CD4-positive, alpha-beta T cell (primary cell): ENCODE results near the gene ATP2B3. TPM values are rescaled to one million over a fixed set of nuclear protein-coding genes. Genes with fewer than 3 reads are reported as not detected.

ENCODE experiments used
- ATAC-seq: fragments of 200-7000 bp; cut with Tn5 transposase; one replicate; pipeline ENCODE4 v1.10.0; 2022; ENCODE audit warnings: mild to moderate bottlenecking; ENCODE audit not compliant: poor library complexity
- CTCF ChIA-PET: fragments of 350-600 bp; sonication (Branson Sonifier 250); formaldehyde crosslinking; loops from one replicate; lab custom pipeline; 2021; ENCODE audit warnings: antibody characterized with exemption, inconsistent platforms; lab: Charles Lee
- POLR2A ChIA-PET: fragments of 350-600 bp; sonication (Branson Sonifier 250); formaldehyde crosslinking; loops from one replicate; lab custom pipeline; 2021; ENCODE audit warnings: antibody characterized with exemption, inconsistent platforms; lab: Charles Lee
- DNase-seq, 14 experiments: peaks; one replicate each; pipeline ENCODE4 v3.0.0-alpha.2; 2013 to 2020; ENCODE audit warnings: mixed read lengths in 2 of 14
- H3K27ac ChIP-seq, 2 donors: one replicate each; pipeline versions ENCODE4 v1.5.1 to v1.7.0; 2013; ENCODE audit warnings: low read length in 2 of 2, low read depth in 1 of 2, mild to moderate bottlenecking in 1 of 2
- H3K27me3 ChIP-seq, 2 experiments: 1 replicate in 1 of 2; 2 replicates in 1 of 2; pipeline versions ENCODE4 v1.6.1 to v1.7.0; 2013; ENCODE audit warnings: low read length in 2 of 2, control low read depth in 1 of 2, mild to moderate bottlenecking in 1 of 2, moderate library complexity in 1 of 2; ENCODE audit not compliant: insufficient read depth in 2 of 2, control insufficient read depth in 1 of 2
- H3K36me3 ChIP-seq: one replicate; pipeline ENCODE4 v1.6.1; 2013; ENCODE audit warnings: low read length, control low read depth; ENCODE audit not compliant: insufficient read depth
- H3K4me1 ChIP-seq: one replicate; pipeline ENCODE4 v1.6.1; 2013; ENCODE audit warnings: low read length, control low read depth; ENCODE audit not compliant: insufficient read depth
- H3K4me3 ChIP-seq: one replicate; pipeline ENCODE4 v1.5.1; 2013; ENCODE audit warnings: mild to moderate bottlenecking, low read length, moderate library complexity
- H3K9me3 ChIP-seq, 2 experiments: 1 replicate in 1 of 2; 2 replicates in 1 of 2; pipeline versions ENCODE4 v1.6.1 to v1.7.0; 2013; ENCODE audit warnings: low read length in 2 of 2, mild to moderate bottlenecking in 2 of 2, control low read depth in 1 of 2, moderate library complexity in 1 of 2; ENCODE audit not compliant: control insufficient read depth in 1 of 2, insufficient read depth in 1 of 2
- H3K27ac Mint-ChIP-seq: one replicate; pipeline ENCODE4 v1.8.0; 2020; ENCODE audit warnings: mixed read lengths
- H3K27me3 Mint-ChIP-seq: one replicate; pipeline ENCODE4 v1.8.0; 2021; ENCODE audit warnings: mixed read lengths
- H3K36me3 Mint-ChIP-seq: one replicate; pipeline ENCODE4 v1.8.0; 2021; ENCODE audit warnings: low read depth, mixed read lengths
- H3K4me1 Mint-ChIP-seq: one replicate; pipeline ENCODE4 v1.8.0; 2021; ENCODE audit warnings: low read depth, mixed read lengths
- H3K4me3 Mint-ChIP-seq: one replicate; pipeline ENCODE4 v1.8.0; 2020; ENCODE audit warnings: mild to moderate bottlenecking, mixed read lengths
- H3K9me3 Mint-ChIP-seq: one replicate; pipeline ENCODE4 v1.8.0; 2020; ENCODE audit warnings: mixed read lengths
- CTCF ChIP-seq: fragments of 200-600 bp; IDR thresholded peaks from one replicate; pipeline ENCODE4 v1.8.0; 2022; ENCODE audit warnings: antibody characterized with exemption, mild to moderate bottlenecking
- intact Hi-C, 2 experiments: fragments of 100-400 bp; cut with DNase I in 1 of 2; cut with micrococcal nuclease in 1 of 2; formaldehyde crosslinking; loops; one replicate each; pipeline versions ENCODE4 v1.15.1 to v1.9.0; 2023 to 2025; cut with DNase I, micrococcal nuclease
- total RNA-seq, 174 experiments: library from RNA in 2 of 174; stranded (reverse) in 2 of 174; gene quantifications; one replicate each; pipeline ENCODE4 v1.2.3 and lab custom pipeline; 2021 to 2026

Gene ATP2B3
- total RNA-seq, 2 experiments from 2014 or later: not detected

- Histone ChIP-seq H3K36me3 (no peaks in the 10 kb centered on the region), H3K9me3 (no peaks in the 10 kb centered on the region), H3K4me1 (peaks cover 31% of the 10 kb centered on the region), H3K27me3 (no peaks in the 10 kb centered on the region), H3K4me3 (no peak overlapping the region), H3K27ac (no peak overlapping the region)
- H3K9me3 Mint-ChIP-seq: no peaks in the 10 kb centered on the region
- H3K4me3 Mint-ChIP-seq: peak overlapping the region; percentile 76
- H3K27ac Mint-ChIP-seq: peak overlapping the region; percentile 71
- H3K4me1 Mint-ChIP-seq: peaks cover 6% of the 10 kb centered on the region
- intact Hi-C loops: loop anchor here in 1 of 2 experiments (5.0 kb wide), 4 partner anchors 123 to 532 kb away; partner anchors contain the start of genes CCNQ and ZNF275
- CTCF ChIA-PET: no interaction called here
- DNase-seq: peak in 1 of 14 experiments; percentile 28
- H3K27me3 Mint-ChIP-seq: no peaks in the 10 kb centered on the region
- TF ChIP-seq CTCF: no peak
- POLR2A ChIA-PET: no interaction called here
- no peaks in the 10 kb centered on the region for H3K36me3 Mint-ChIP-seq
- no peak for ATAC-seq
Measured at GRCh38 chrX:153474266-153474665, 43.2 kb upstream of the ATP2B3 start.

DNA sequence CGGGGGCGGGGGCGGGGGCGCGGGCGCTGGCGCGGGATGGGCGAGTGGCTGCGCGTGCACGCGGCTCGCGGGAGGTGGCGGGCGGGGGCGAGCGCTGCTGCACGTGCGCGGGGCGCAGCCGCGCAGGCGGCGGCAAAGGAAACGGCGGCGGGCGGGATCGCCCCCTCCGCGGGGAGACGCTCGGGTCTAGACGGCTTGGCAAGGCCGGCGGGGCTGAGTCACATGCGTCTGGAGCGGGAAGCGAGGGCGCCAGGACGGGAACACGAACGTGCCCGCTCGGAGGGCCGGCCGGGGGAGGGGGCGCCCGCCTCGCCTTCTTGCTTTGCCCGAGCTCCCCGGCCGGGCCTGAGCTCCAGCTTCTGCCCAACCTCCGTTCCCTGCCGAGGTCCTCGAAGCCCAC lies 42.7 kb upstream of the ATP2B3 start:
- no peaks in the 10 kb centered on the region for H3K27me3 ChIP-seq
- CTCF ChIA-PET: no interaction called here
- ATAC-seq (no peak), DNase-seq (peak; percentile 16 to 79 (median 49))
- H3K27me3 Mint-ChIP-seq: no peaks in the 10 kb centered on the region
- H3K27ac ChIP-seq: peak overlapping the region in 1 of 2 donors; percentile 41
- intact Hi-C loops: loop anchor here in 1 of 2 experiments (5.0 kb wide), 4 partner anchors 123 to 532 kb away; partner anchors contain the start of genes CCNQ and ZNF275
- H3K36me3 Mint-ChIP-seq: no peaks in the 10 kb centered on the region
- peaks cover 27% of the 10 kb centered on the region for H3K4me1 ChIP-seq
- no peaks in the 10 kb centered on the region for H3K9me3 ChIP-seq
- H3K36me3 ChIP-seq: no peaks in the 10 kb centered on the region
- no peaks in the 10 kb centered on the region for H3K9me3 Mint-ChIP-seq
- H3K27ac Mint-ChIP-seq: no peak overlapping the region
- peaks cover 6% of the 10 kb centered on the region for H3K4me1 Mint-ChIP-seq
- POLR2A ChIA-PET: no interaction called here
- no peak for TF ChIP-seq CTCF
- no peak overlapping the region for H3K4me3 Mint-ChIP-seq
- H3K4me3 ChIP-seq: peak overlapping the region; percentile 43

DNA sequence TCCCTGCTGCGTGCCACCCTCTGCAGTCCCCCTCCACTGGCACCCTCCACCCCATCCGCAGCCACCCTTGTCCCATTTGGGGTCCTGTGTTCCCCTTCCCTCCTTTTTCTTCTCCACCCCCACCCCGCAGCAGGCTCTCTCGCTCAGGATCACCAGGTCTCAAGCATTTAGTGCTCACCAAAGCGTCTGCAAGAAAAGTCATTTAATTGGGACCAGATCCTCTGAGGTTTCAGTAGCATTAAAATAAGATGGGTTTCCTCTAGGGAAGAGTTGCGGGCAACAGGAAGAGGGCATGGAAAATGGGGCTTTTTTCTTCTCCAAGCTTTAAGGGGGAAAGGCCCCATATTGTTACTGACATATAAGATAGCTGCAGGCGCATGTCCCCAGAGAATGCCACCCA lies 42.2 kb upstream of the ATP2B3 start:
- DNase-seq (no peak), ATAC-seq (no peak)
- ChIA-PET CTCF (no interaction called here), POLR2A (no interaction called here)
- Mint-ChIP-seq H3K9me3 (no peaks in the 10 kb centered on the region), H3K27me3 (no peaks in the 10 kb centered on the region), H3K27ac (peak overlapping the region; percentile 17), H3K4me1 (peaks cover 6% of the 10 kb centered on the region), H3K36me3 (no peaks in the 10 kb centered on the region), H3K4me3 (peak overlapping the region; percentile 20)
- Histone ChIP-seq H3K27me3 (no peaks in the 10 kb centered on the region), H3K36me3 (no peaks in the 10 kb centered on the region), H3K27ac (peak overlapping the region in 1 of 2 donors; percentile 41), H3K4me1 (peaks cover 23% of the 10 kb centered on the region), H3K4me3 (peak overlapping the region; percentile 43), H3K9me3 (no peaks in the 10 kb centered on the region)
- intact Hi-C loops: no loop called here
- TF ChIP-seq CTCF: no peak
